Endothelial cell of umbilical vein (primary cell): ENCODE measurements around the gene ISM2. TPM values are rescaled to one million over a fixed set of nuclear protein-coding genes. Genes with fewer than 3 reads are reported as not detected.

ENCODE experiments used
- BruUV-seq: library from RNA; stranded (reverse); fragments of 400-500 nt; replicated peaks from 2 replicates; lab custom pipeline; 2021; lab: Mats Ljungman, UMichigan
- CTCF ChIA-PET: fragments of 300-600, 350-600 bp; sonication (Branson Sonifier 250); formaldehyde crosslinking; loops from one replicate; lab custom pipeline; 2021; ENCODE audit warnings: antibody characterized with exemption, inconsistent platforms; lab: Charles Lee
- POLR2A ChIA-PET: fragments of 300-600, 350-600 bp; sonication (Branson Sonifier 250); formaldehyde crosslinking; loops from one replicate; lab custom pipeline; 2021; ENCODE audit warnings: antibody characterized with exemption, inconsistent platforms; lab: Charles Lee
- DNase-seq: peaks from one replicate; pipeline ENCODE4 v3.0.0-alpha.2; 2011; ENCODE audit warnings: low read depth, low spot score
- FAIRE-seq: peaks from 2 replicates; lab custom pipeline; 2011; peaks lifted over from hg19 to GRCh38; lab: Jason Lieb, UNC
- H2AFZ ChIP-seq: 2 replicates; pipeline ENCODE4 v1.6.0; 2012; ENCODE audit warnings: low read depth, low read length, control low read depth, inconsistent platforms
- H3K27ac ChIP-seq: 2 replicates; pipeline ENCODE4 v1.5.1; 2011; ENCODE audit warnings: low read depth, mild to moderate bottlenecking, control low read depth, low read length, moderate library complexity; ENCODE audit not compliant: insufficient read depth
- H3K27me3 ChIP-seq, 2 experiments: 2 replicates each; pipeline versions ENCODE4 v1.6.0 to v1.6.1; 2011; ENCODE audit warnings: low read length in 2 of 2, mixed read lengths in 1 of 2; ENCODE audit not compliant: control insufficient read depth in 2 of 2, insufficient read depth in 2 of 2
- H3K36me3 ChIP-seq, 2 experiments: 2 replicates in 1 of 2; 3 replicates in 1 of 2; pipeline ENCODE4 v1.5.1; 2011; ENCODE audit warnings: low read length in 2 of 2, mild to moderate bottlenecking in 1 of 2, moderate library complexity in 1 of 2; ENCODE audit not compliant: control insufficient read depth in 2 of 2, insufficient read depth in 2 of 2; ENCODE audit errors: extremely low read depth in 1 of 2
- H3K4me1 ChIP-seq: 3 replicates; pipeline ENCODE4 v1.5.1; 2011; ENCODE audit warnings: mild to moderate bottlenecking, low read length; ENCODE audit not compliant: control insufficient read depth, insufficient read depth; ENCODE audit errors: extremely low read depth
- H3K4me2 ChIP-seq: 2 replicates; pipeline ENCODE4 v1.6.1; 2011; ENCODE audit warnings: low read length, control low read depth, mixed read lengths; ENCODE audit not compliant: insufficient read depth
- H3K4me3 ChIP-seq, 3 experiments: fragments of 200-600 bp in 1 of 3; sonication (generic), shearing (Covaris generic) in 1 of 3; replicated peaks in 1 of 3; 2 replicates each; pipeline ENCODE4 v1.5.1; 2011 to 2016; ENCODE audit warnings: control low read depth in 3 of 3, low read length in 3 of 3, mild to moderate bottlenecking in 2 of 3, inconsistent platforms in 1 of 3, low read depth in 1 of 3, moderate library complexity in 1 of 3; ENCODE audit not compliant: insufficient read depth in 1 of 3
- H3K79me2 ChIP-seq: 2 replicates; pipeline ENCODE4 v1.6.0; 2012; ENCODE audit warnings: low read length, inconsistent platforms; ENCODE audit not compliant: control insufficient read depth, insufficient read depth
- H3K9ac ChIP-seq: replicated peaks from 2 replicates; pipeline ENCODE3; 2011; ENCODE audit warnings: low read length, control low read depth; ENCODE audit not compliant: insufficient read depth; ENCODE audit errors: extremely low read depth
- H3K9me1 ChIP-seq: replicated peaks from 3 replicates; pipeline ENCODE4 v1.6.0; 2011; ENCODE audit warnings: mild to moderate bottlenecking, low read length; ENCODE audit not compliant: control insufficient read depth, insufficient read depth; ENCODE audit errors: extremely low read depth
- H3K9me3 ChIP-seq: replicated peaks from 2 replicates; pipeline ENCODE4 v1.5.1; 2012; ENCODE audit warnings: low read length, inconsistent platforms; ENCODE audit not compliant: control insufficient read depth, insufficient read depth
- H4K20me1 ChIP-seq: replicated peaks from 2 replicates; pipeline ENCODE3; 2011; ENCODE audit warnings: mild to moderate bottlenecking, low read length; ENCODE audit not compliant: control insufficient read depth, insufficient read depth; ENCODE audit errors: extremely low read depth
- CTCF ChIP-seq, 2 donors: IDR thresholded peaks; 1 replicate in 1 of 2; 2 replicates in 1 of 2; pipeline ENCODE4 v1.5.1; 2011; ENCODE audit warnings: low read length in 2 of 2, mild to moderate bottlenecking in 2 of 2, moderate library complexity in 2 of 2, control low read depth in 1 of 2, inconsistent platforms in 1 of 2, low read depth in 1 of 2; ENCODE audit not compliant: insufficient read depth in 1 of 2; ENCODE audit errors: extremely low read depth in 1 of 2
- EZH2 ChIP-seq: IDR thresholded peaks from 2 replicates; pipeline ENCODE4 v1.6.1; 2012; ENCODE audit warnings: borderline replicate concordance, low read depth, mild to moderate bottlenecking, moderate library complexity, low read length, inconsistent platforms; ENCODE audit not compliant: severe bottlenecking
- FOS ChIP-seq: IDR thresholded peaks from 2 replicates; pipeline ENCODE4 v1.6.1; 2011; ENCODE audit warnings: mild to moderate bottlenecking, low read length, moderate library complexity, borderline replicate concordance; ENCODE audit not compliant: insufficient read depth
- GATA2 ChIP-seq: IDR thresholded peaks from 2 replicates; pipeline ENCODE4 v1.7.0; 2011; ENCODE audit warnings: low read depth, mild to moderate bottlenecking, moderate library complexity, mixed read lengths, low read length; ENCODE audit not compliant: insufficient read length, insufficient read depth
- JUN ChIP-seq: IDR thresholded peaks from 2 replicates; pipeline ENCODE4 v1.6.1; 2011; ENCODE audit warnings: borderline replicate concordance, low read depth; ENCODE audit not compliant: insufficient read length, insufficient read depth
- MYC ChIP-seq: IDR thresholded peaks from one replicate; pipeline ENCODE4 v1.6.1; 2011; ENCODE audit warnings: mild to moderate bottlenecking, low read depth, low read length
- POLR2A ChIP-seq: IDR thresholded peaks from 2 replicates; pipeline ENCODE4 v1.6.1; 2012; ENCODE audit warnings: low read depth, mild to moderate bottlenecking, control low read depth, low read length
- dilution Hi-C: fragments of 300-500 bp; cut with MboI; formaldehyde crosslinking; loops from one replicate; pipeline ENCODE4 v1.15.0; 2019; ENCODE audit warnings: low sequenced_read_pairs; ENCODE audit not compliant: extremely low pct_ligation_motif_present
- intact Hi-C: fragments of 100-400 bp; cut with micrococcal nuclease; formaldehyde crosslinking; loops from one replicate; pipeline ENCODE4 v1.10.0; 2022
- polyA plus RNA-seq, 4 experiments: library from polyadenylated mRNA; depleted of rRNA in 3 of 4; stranded (reverse) in 3 of 4; unstranded in 1 of 4; fragments of >200 nt; gene quantifications; 2 replicates each; pipeline versions ENCODE4 v1.2.1 to v1.2.3, GENCODE V29; 2011 to 2012; ENCODE audit warnings: missing spikeins in 1 of 4
- total RNA-seq: library from RNA; stranded (reverse); gene quantifications from 2 replicates; pipeline ENCODE4 v1.2.3, GENCODE V29; 2021
- TF ChIP-seq, protein P1 (sequence below): IDR thresholded peaks from 2 replicates; pipeline ENCODE4 v1.6.1; 2011; ENCODE audit not compliant: insufficient read depth, insufficient read length

The ISM2 gene
- total and polyA plus RNA-seq, 2 donors (not counting 3 experiments of a cell fraction or from before 2014, with no cell fraction given), result not detected

- ChIA-PET POLR2A (no interaction called here), CTCF (interaction anchor here (1.1 kb wide), 1 partner anchor 53 kb away, joined by 3 read pairs; no protein-coding TSS in a partner anchor)
- H4K20me1 ChIP-seq, result no peaks in the 10 kb centered on the region
- no peak overlapping the region for H3K4me2 ChIP-seq
- H3K9ac ChIP-seq, result no peak overlapping the region
- H3K4me1 ChIP-seq, result no peaks in the 10 kb centered on the region
- TF ChIP-seq MYC (no peak), POLR2A (no peak), EZH2 (no peak), FOS (no peak), GATA2 (no peak), JUN (no peak), CTCF (IDR thresholded peaks at IDR 0.05; ENCODE audit: extremely low read depth in 1 of 2, insufficient read depth in 1 of 2, low read depth in 1 of 2, low read length in 2 of 2) (no peak)
- TF ChIP-seq, protein P1, sequence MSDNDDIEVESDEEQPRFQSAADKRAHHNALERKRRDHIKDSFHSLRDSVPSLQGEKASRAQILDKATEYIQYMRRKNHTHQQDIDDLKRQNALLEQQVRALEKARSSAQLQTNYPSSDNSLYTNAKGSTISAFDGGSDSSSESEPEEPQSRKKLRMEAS, result no peak
- no peak overlapping the region for H3K27ac ChIP-seq
- no peaks in the 10 kb centered on the region for H3K79me2 ChIP-seq
- DNase-seq (no peak), FAIRE-seq (no peak)
- no peak overlapping the region for H3K4me3 ChIP-seq
- H3K9me1 ChIP-seq, result no peaks in the 10 kb centered on the region
- no peak overlapping the region for H2AFZ ChIP-seq
- dilution Hi-C loops, result no loop called here
- no peaks in the 10 kb centered on the region for H3K27me3 ChIP-seq
- no peaks in the 10 kb centered on the region for H3K9me3 ChIP-seq
- H3K36me3 ChIP-seq, result peaks cover 12 to 16% of the 10 kb centered on the region in 2 experiments
- intact Hi-C loops, result no loop called here
- BruUV-seq, result no TSS peak
These were observed 13.0 kb upstream of the ISM2 start for GRCh38 chr14:77511486-77512162.
